Peyer's patch (tissue), 4 donors: ENCODE results near the gene DCAF6.

Experiments
- POLR2A ChIP-seq, 2 donors: fragments of 450-650 bp; IDR thresholded peaks; one replicate each; pipeline ENCODE4 v1.5.1; 2017; ENCODE audit warnings: antibody characterized with exemption in 2 of 2, mild to moderate bottlenecking in 2 of 2, moderate library complexity in 2 of 2
- TF ChIP-seq, protein P1 (sequence below), 6 experiments: fragments of 450-650 bp in 4 of 6; fragments of 200-600 bp in 2 of 6; sonication (generic) in 1 of 6; IDR thresholded peaks; one replicate each; pipeline ENCODE4 v1.5.1; 2017 to 2019; ENCODE audit warnings: antibody characterized with exemption in 6 of 6, mild to moderate bottlenecking in 3 of 6, moderate library complexity in 1 of 6

DNA sequence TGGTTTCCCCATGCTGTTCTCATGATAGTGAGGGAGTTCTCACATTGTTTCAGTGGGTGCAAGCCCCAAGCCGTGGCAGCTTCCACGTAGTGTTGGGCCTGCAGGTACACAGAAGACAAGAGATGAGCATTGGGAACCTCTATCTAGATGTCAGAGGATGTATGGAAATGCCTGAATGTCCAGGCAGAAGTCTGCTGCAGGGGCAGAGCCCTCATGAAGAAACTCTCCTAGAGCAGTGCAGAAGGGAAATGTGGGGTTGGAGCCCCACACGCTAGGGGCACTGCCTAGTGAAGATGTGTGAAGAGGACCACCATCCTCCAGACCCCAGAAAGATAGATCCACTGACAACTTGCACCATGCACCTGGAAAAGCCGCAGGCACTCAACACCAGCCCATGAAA lies 183.3 kb downstream of the DCAF6 start:
- TF ChIP-seq, protein P1, sequence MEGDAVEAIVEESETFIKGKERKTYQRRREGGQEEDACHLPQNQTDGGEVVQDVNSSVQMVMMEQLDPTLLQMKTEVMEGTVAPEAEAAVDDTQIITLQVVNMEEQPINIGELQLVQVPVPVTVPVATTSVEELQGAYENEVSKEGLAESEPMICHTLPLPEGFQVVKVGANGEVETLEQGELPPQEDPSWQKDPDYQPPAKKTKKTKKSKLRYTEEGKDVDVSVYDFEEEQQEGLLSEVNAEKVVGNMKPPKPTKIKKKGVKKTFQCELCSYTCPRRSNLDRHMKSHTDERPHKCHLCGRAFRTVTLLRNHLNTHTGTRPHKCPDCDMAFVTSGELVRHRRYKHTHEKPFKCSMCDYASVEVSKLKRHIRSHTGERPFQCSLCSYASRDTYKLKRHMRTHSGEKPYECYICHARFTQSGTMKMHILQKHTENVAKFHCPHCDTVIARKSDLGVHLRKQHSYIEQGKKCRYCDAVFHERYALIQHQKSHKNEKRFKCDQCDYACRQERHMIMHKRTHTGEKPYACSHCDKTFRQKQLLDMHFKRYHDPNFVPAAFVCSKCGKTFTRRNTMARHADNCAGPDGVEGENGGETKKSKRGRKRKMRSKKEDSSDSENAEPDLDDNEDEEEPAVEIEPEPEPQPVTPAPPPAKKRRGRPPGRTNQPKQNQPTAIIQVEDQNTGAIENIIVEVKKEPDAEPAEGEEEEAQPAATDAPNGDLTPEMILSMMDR (IDR thresholded peaks at IDR 0.05), result no peak
- no peak for TF ChIP-seq POLR2A (IDR thresholded peaks at IDR 0.05)
